EH (cell line): ENCODE data around the gene BBX.

Experiments used
- DNase-seq: peaks from one replicate; pipeline ENCODE4 v3.0.0-alpha.2; 2015; ENCODE audit warnings: low read depth

BBX gene

DNA sequence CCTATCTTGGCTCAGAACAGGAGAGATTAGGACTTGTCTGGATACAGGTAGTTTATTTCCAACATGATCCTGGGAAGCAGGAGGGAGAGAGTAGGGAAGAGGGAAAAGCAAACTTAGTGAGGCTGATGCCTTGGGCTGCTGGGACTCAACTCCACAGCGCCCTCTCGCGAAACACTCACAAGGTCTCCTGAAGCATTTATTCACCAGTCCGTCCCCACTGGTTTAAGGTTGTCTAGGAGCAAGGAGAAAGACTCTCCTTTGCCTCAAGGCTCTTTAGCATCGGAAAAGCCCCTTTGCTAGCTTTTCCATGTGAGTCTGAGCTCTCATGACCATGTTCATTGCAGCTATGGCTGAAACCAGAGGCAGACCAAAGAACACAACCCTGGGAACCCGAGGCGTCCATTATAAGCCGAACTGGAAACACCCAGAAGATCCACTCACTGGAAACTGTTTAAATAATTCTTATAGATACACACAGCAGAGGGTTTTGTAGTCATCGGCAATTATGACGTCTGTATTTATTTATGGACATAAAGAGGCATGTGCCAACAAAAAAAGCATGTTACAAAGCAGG lies 323.6 kb downstream of the BBX start:
- DNase-seq: peak; percentile 66

DNA sequence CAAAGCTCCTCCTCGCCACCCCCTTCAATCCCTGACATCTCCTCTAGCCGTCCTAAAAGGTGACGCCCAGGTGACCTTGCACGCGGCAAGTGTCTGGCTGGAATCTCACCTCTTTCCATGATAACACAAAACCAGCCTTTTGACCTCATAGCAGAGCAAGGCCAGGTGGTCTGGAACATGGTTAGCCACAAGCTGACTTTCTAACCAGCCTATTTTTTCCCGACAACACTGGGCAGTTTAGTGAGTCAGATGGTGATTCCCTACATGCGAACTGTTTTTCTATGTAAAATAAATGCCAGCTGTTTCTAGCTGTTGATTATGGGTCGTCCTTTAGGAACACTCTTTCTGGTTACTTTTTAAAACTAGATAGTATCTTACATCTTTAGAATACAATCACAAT lies 325.0 kb downstream of the BBX start:
- no peak for DNase-seq

DNA sequence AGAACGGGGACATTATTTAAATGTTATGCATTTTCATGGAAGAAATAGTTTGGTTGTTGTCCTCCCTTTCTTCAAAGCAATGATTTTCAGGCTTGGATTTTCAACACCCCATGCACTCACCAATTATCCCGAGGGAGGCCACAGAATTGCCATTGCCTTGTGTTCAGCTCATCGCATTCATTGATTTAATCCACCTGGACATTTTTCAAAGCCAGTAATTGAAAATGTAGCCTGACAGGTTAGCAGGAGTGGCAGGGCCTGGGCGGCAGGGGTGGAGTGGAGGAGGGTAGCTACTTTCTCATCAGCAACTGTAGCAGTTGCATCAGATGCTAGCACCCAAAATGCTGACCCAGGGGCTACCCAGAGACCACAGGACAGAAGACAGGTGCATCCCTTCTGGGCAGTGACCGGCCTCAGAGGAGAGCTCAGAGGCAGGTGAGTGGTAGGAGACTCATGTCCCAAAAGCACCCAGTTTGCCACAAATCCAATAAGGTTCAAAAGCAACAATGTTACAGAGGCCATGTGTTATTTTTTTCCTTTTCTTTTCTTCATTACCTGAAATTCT lies 325.7 kb downstream of the BBX start:
- no peak for DNase-seq

DNA sequence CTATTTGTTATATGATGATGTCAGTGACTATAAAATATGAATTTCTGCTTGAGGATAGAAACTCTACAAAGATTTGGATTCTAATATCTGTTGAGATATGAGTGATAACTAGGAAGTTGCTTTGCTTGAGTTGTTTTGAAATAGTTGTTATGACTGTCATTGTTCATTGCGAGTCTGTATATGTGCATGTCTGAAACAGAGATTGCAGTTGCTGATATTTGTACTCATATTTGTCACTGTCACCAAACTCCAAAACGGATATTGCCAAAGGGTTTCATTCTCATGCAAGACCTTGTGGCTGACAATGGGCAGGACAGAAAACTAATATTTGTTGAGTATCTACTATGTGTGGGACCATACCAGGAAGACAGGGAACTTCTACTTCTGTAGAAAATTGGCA lies 327.9 kb downstream of the BBX start:
- DNase-seq: no peak

DNA sequence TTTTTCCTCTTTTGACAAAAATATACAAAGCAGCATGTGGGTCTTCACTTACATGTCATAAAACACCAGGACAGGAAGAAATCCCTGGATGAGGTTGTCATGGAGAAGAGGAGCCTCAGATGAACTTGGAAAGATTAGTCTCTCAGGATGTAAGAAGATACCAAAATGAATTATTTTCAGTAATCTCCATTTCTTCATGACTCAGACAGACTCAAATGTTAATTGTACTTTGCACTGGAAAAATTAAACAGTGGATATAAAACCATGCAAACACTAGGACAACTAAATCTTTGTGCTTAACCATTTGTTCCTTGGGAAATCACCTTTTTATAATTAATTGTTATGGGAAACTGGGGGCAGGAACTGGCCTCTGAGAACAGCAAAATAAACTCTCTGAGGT lies 331.1 kb downstream of the BBX start:
- DNase-seq: no peak

DNA sequence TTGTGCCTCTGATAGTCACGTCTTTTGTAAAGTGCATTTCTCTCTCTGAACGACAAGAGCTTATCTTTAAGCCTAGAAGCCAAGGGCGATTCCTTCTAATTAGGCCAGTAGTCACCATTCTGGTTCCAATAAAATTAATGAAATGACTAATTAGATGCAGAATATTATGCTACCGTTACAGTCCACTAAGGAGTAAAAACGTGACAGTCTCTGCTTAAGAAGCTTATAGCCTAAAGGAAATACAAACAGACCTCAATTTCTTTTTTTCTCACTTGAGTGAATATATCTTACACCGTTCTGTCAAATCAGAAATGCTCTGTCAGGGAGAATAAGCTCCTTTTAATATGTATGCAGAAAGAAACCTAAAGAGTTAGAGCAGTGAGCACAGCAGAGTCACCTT lies 332.0 kb downstream of the BBX start:
- DNase-seq: no peak

DNA sequence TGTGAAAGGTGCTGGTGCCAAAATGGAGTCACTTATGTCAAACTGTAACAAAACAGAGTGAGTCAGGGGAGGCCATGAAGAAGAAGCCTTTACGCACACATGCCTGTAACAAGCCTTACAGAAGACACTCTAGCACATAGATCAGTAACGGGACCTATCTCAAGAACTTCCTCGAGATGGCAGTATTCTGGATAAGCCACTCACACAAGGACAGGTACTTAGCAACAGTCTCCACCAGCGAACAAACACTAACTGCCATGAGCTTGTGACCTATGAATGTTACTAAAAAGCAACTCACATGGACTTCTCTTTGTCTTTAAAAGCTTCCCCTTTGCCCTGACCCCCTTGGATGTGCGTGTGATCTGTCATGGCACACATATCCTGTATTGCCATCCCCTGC lies 332.9 kb downstream of the BBX start:
- peak; percentile 29 for DNase-seq

DNA sequence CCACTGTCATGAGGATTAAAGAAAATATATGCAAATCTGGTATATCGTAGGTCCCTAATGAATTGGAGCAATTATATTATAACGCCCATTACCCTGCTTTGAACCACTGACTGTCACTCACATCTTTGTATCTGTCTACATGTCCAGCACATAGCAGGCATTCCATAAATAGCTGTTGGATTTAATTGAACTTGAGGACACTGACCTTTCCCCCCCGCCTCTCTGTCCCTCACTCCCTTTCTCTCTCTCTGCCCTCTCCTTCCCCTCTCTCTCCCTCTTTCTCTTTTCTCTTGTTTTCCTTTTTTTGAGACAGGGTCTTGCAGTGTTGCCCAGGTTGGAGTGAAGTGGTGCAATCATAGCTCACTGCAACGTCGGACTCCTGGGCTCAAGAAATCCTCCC lies 335.1 kb downstream of the BBX start:
- DNase-seq: no peak

DNA sequence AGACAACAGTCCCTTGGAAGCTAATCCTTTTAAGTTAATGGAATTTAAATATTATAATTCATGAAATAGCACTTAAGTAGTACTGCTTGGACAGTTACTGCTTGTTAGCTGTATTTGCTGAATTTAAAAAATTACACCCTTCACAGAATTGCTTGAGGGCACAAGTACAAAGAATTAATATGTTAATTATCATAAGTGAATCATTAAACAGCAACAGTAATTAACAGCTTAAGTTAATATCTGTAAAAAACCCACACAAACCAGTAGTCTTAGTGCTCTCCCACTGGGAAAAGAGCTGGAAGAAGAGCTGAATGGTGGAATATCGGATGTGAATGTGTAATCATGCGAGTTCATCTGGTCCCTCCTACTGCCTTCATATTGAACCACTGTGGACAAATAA lies 336.1 kb downstream of the BBX start:
- no peak for DNase-seq
